Tibial nerve (tissue), 4 donors: ENCODE results near the gene LYPLAL1. TPM values are rescaled to one million over a fixed set of nuclear protein-coding genes. Genes with fewer than 3 reads are reported as not detected.

Experiments
- DNase-seq, 2 donors: peaks; one replicate each; pipeline ENCODE4 v3.0.0-alpha.2; 2019; ENCODE audit warnings: low spot score in 2 of 2
- H3K27ac ChIP-seq, 4 donors: fragments of 200-600 bp; sonication (generic) in 3 of 4; one replicate each; pipeline ENCODE4 v1.5.1; 2017 to 2019; ENCODE audit warnings: mild to moderate bottlenecking in 1 of 4
- H3K27me3 ChIP-seq, 2 donors: fragments of 200-600 bp; sonication (generic) in 1 of 2; one replicate each; pipeline versions ENCODE4 v1.5.1 to v1.6.0; 2017 to 2019
- H3K36me3 ChIP-seq, 3 donors: fragments of 200-600 bp; sonication (generic); one replicate each; pipeline ENCODE4 v1.5.1; 2018 to 2019
- H3K4me1 ChIP-seq, 4 donors: fragments of 200-600 bp; sonication (generic) in 3 of 4; one replicate each; pipeline ENCODE4 v1.5.1; 2017 to 2019
- H3K4me3 ChIP-seq, 4 donors: fragments of 200-600 bp; sonication (generic) in 3 of 4; one replicate each; pipeline ENCODE4 v1.5.1; 2017 to 2019; ENCODE audit warnings: mild to moderate bottlenecking in 1 of 4, moderate library complexity in 1 of 4
- H3K9me3 ChIP-seq, 4 donors: fragments of 200-600 bp; sonication (generic) in 3 of 4; one replicate each; pipeline ENCODE4 v1.5.1; 2017 to 2019
- EP300 ChIP-seq, 2 donors: sonication (generic); formaldehyde crosslinking; IDR thresholded peaks; one replicate each; pipeline ENCODE4 v1.6.1; 2017; ENCODE audit warnings: antibody characterized with exemption in 2 of 2, mild to moderate bottlenecking in 1 of 2
- POLR2A ChIP-seq, 2 donors: fragments of 450-650 bp; IDR thresholded peaks; one replicate each; pipeline ENCODE4 v1.6.1; 2017; ENCODE audit warnings: antibody characterized with exemption in 2 of 2, mild to moderate bottlenecking in 2 of 2, moderate library complexity in 2 of 2
- WGBS, 2 donors: methylation state at CpG; one replicate each; pipeline ENCODE4 v1.1.5; 2018; 5-methylcytosine and 5-hydroxymethylcytosine counted together
- total RNA-seq, 4 donors: library from RNA; depleted of rRNA; stranded (reverse); fragments of >200 nt; gene quantifications; one replicate each; pipeline ENCODE4 v1.1.0, GENCODE V29; 2016
- TF ChIP-seq, protein P1 (sequence below), 5 experiments: fragments of 200-600 bp in 3 of 5; fragments of 450-650 bp in 2 of 5; sonication (generic) in 3 of 5; IDR thresholded peaks; one replicate each; pipeline ENCODE4 v1.5.1; 2016 to 2019; ENCODE audit warnings: antibody characterized with exemption in 5 of 5, mild to moderate bottlenecking in 3 of 5, moderate library complexity in 2 of 5

LYPLAL1 gene
- total RNA-seq = 10 to 100 TPM; 19.2 to 52.2 (median 22.1) TPM

DNA sequence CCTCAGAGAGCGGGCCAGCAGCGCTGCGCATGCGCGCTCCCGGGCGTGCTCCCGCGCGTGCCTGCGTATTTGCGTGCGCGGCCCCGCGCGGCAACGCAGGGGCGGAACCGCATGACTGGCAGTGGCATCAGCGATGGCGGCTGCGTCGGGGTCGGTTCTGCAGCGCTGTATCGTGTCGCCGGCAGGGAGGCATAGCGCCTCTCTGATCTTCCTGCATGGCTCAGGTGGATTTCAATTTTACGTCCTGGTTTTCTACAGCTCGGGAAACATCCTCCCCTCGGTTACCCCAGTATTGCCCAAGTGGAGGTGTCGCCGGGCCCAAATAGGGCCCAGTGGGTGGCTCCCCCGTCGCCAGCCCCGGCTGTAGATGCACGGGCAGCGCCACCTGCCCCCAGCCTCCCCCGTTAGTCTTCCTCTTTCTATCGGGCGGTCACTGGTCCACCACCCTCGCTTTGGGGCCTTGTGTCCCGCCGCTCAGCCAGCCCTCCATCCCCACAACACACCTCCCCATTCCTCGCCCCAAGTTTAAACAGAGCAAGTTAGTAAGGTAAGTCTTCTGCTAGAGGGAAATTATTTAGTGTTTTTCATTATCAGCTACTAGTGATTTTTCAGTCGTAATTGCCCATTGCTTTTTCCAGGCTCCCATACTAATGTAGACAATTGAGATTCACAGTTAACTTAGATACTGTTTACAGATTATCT, at the start of gene LYPLAL1:
Gene LYPLAL1, plus strand, starts transcription at position 121 of the 702 bp plus-strand sequence. Its CDS starts 13 bp downstream, at position 134.
- WGBS, 2 donors = 0 to 1% methylated on average over 24 to 41 of the region's 48 CpGs
- Histone ChIP-seq H3K27ac (peak within 1 kb of the TSS; percentile 79 to 97 (median 88)), H3K9me3 (no peaks in the 10 kb centered on the region), H3K27me3 (no peaks in the 10 kb centered on the region), H3K36me3 (peaks cover 0 to 10% (median 0%) of the 10 kb centered on the region in 3 donors), H3K4me1 (peaks cover 0 to 44% (median 11%) of the 10 kb centered on the region in 4 donors), H3K4me3 (peak within 1 kb of the TSS; percentile 55 to 84 (median 66))
- TF ChIP-seq, protein P1, sequence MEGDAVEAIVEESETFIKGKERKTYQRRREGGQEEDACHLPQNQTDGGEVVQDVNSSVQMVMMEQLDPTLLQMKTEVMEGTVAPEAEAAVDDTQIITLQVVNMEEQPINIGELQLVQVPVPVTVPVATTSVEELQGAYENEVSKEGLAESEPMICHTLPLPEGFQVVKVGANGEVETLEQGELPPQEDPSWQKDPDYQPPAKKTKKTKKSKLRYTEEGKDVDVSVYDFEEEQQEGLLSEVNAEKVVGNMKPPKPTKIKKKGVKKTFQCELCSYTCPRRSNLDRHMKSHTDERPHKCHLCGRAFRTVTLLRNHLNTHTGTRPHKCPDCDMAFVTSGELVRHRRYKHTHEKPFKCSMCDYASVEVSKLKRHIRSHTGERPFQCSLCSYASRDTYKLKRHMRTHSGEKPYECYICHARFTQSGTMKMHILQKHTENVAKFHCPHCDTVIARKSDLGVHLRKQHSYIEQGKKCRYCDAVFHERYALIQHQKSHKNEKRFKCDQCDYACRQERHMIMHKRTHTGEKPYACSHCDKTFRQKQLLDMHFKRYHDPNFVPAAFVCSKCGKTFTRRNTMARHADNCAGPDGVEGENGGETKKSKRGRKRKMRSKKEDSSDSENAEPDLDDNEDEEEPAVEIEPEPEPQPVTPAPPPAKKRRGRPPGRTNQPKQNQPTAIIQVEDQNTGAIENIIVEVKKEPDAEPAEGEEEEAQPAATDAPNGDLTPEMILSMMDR (IDR thresholded peaks at IDR 0.05) = peak in 1 of 5 experiments; percentile 42
- TF ChIP-seq POLR2A (IDR thresholded peaks at IDR 0.05) = peak; percentile 92 to 96
- TF ChIP-seq EP300 (IDR thresholded peaks at IDR 0.05) = peak; percentile 63 to 99
- peak; percentile 76 to 77 for DNase-seq

DNA sequence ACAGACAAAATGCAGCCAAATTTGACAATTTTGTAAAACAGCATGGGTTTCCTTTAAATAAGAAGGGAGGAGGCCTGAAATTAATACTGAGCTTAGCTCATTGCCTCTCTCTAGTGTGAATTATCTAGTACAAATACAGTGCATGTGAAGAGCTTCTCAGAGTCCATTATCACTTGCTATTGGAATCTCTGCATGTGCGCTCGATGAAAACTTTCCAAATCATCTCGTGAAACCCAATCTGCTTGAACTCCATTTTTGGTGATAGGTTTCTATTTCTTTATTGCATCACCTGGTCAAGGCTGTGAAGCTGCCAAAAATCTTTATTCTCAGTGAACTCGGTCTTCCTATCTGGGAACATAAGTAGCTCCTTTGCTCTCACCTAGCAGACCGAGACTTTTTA, 49.5 kb upstream of the LYPLAL1 start:
- TF ChIP-seq, protein P1 (IDR thresholded peaks at IDR 0.05) = no peak
- peak in 1 of 2 donors; percentile 35 for TF ChIP-seq EP300 (IDR thresholded peaks at IDR 0.05)
- no peaks in the 10 kb centered on the region for H3K27me3 ChIP-seq
- H3K27ac ChIP-seq = peak overlapping the region in 1 of 4 donors; percentile 18
- H3K4me3 ChIP-seq = no peak overlapping the region
- DNase-seq = peak in 1 of 2 donors; percentile 23
- no peaks in the 10 kb centered on the region for H3K36me3 ChIP-seq
- H3K9me3 ChIP-seq = no peaks in the 10 kb centered on the region
- WGBS, 2 donors = 74 to 80% methylated on average over 5 of the region's 5 CpGs
- H3K4me1 ChIP-seq = peaks cover 0 to 42% (median 4%) of the 10 kb centered on the region in 4 donors

DNA sequence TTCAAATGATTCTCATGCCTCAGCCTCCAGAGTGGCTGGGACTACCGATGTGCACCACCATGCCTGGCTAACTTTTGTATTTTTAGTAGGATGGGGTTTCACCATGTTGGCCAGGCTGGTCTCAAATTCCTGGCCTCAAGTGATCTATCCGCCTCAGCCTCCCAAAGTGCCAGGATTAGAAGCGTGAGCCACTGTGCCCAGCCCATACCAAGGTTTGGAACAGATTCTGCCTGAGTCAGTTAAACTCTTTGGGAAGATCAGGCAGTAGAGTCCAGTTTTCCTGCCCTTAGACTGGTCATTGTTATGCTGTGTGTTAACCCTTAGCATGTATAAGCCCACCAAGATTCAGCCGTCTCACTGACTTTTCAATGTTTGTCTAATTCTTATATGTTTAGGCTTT, 48.3 kb upstream of the LYPLAL1 start:
- no peak for DNase-seq
- no peak overlapping the region for H3K27ac ChIP-seq
- no peaks in the 10 kb centered on the region for H3K9me3 ChIP-seq
- H3K36me3 ChIP-seq = no peaks in the 10 kb centered on the region
- TF ChIP-seq, protein P1 (IDR thresholded peaks at IDR 0.05) = no peak
- no peak for TF ChIP-seq EP300 (IDR thresholded peaks at IDR 0.05)
- no peaks in the 10 kb centered on the region for H3K27me3 ChIP-seq
- WGBS, 2 donors = 92 to 99% methylated on average over 4 of the region's 4 CpGs
- peaks cover 0 to 38% (median 4%) of the 10 kb centered on the region in 4 donors for H3K4me1 ChIP-seq
- H3K4me3 ChIP-seq = no peak overlapping the region

DNA sequence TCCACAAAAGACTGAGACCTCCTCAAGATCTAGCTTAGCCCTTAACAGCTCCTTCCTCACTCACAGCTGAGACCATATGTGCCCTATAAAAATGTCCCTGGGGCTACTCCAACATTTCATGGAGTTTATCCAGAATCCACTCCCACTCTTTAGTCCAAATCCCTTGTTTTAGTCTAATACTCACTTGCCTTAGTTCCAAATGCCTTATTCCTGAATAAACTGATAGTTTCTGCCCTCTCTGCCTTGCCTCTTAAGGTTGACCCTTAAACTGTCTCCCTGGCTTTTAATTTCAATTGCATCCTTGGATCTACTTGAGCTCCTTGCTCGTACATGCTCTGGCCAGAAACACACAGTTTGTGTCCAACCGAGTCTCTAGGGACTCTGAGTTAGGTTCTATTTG, 47.3 kb upstream of the LYPLAL1 start:
- Histone ChIP-seq H3K4me3 (no peak overlapping the region), H3K27me3 (no peaks in the 10 kb centered on the region), H3K4me1 (peaks cover 0 to 31% (median 4%) of the 10 kb centered on the region in 4 donors), H3K9me3 (no peaks in the 10 kb centered on the region), H3K27ac (no peak overlapping the region), H3K36me3 (no peaks in the 10 kb centered on the region)
- 48 to 59% methylated on average over 2 of the region's 2 CpGs for WGBS, 2 donors
- no peak for DNase-seq
- TF ChIP-seq EP300 (IDR thresholded peaks at IDR 0.05) (no peak), POLR2A (IDR thresholded peaks at IDR 0.05) (no peak)
- TF ChIP-seq, protein P1 (IDR thresholded peaks at IDR 0.05) = no peak

DNA sequence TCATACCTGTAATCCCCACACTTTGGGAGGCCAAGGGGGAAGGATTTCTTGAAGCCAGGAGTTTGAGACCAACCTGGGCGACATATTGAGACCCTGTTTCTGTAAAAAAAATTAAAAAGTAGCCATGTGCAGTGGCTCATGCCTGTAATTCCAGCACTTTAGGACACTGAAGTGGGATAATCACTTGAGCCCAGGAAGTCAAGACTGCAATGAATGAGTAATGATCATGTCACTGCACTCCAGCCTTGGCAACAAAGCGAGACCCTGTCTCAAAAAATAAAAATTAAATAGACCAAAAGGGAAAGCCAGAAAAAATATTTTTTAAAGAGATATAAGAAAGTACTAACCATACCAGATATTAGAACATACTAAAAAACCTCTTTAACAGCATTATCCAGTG, 44.7 kb upstream of the LYPLAL1 start:
- H3K27me3 ChIP-seq = no peaks in the 10 kb centered on the region
- 92 to 97% methylated on average over 2 of the region's 2 CpGs for WGBS, 2 donors
- no peaks in the 10 kb centered on the region for H3K36me3 ChIP-seq
- peaks cover 0 to 3% (median 0%) of the 10 kb centered on the region in 4 donors for H3K9me3 ChIP-seq
- no peak for DNase-seq
- H3K27ac ChIP-seq = no peak overlapping the region
- H3K4me1 ChIP-seq = peaks cover 0 to 7% (median 0%) of the 10 kb centered on the region in 4 donors
- H3K4me3 ChIP-seq = no peak overlapping the region
- no peak for TF ChIP-seq EP300 (IDR thresholded peaks at IDR 0.05)
- TF ChIP-seq, protein P1 (IDR thresholded peaks at IDR 0.05) = no peak
- TF ChIP-seq POLR2A (IDR thresholded peaks at IDR 0.05) = no peak
